SK-N-SH (cell line): ENCODE results near the gene HECW1. TPM values are rescaled to one million over a fixed set of nuclear protein-coding genes. Genes with fewer than 3 reads are reported as not detected.

Experiments
- CTCF ChIA-PET: fragments of 300-600, 350-600 bp; formaldehyde crosslinking; extraction: SDS; loops from one replicate; lab custom pipeline; 2021; lab: Yijun Ruan, JAX
- POLR2A ChIA-PET: fragments of 350-600 bp; sonication (Branson Sonifier 250); formaldehyde crosslinking; extraction: SDS; loops from one replicate; lab custom pipeline; 2020; ENCODE audit warnings: antibody characterized with exemption, inconsistent platforms; lab: Yijun Ruan, JAX
- DNase-seq: peaks from one replicate; pipeline ENCODE4 v3.0.0; 2012
- H2AFZ ChIP-seq: fragments of 200-600 bp; sonication (generic); 2 replicates; pipeline ENCODE4 v1.8.1; 2016; ENCODE audit warnings: antibody characterized with exemption, mild to moderate bottlenecking, low read depth
- H3F3A ChIP-seq: fragments of 200-600 bp; sonication (generic); replicated peaks from 2 replicates; pipeline ENCODE3; 2016; ENCODE audit warnings: antibody characterized with exemption, mild to moderate bottlenecking; ENCODE audit not compliant: insufficient read depth
- H3K27ac ChIP-seq, 2 experiments: fragments of 200-500 bp in 1 of 2; fragments of 200-600 bp in 1 of 2; sonication (Bioruptor generic) in 1 of 2; sonication (generic), shearing (Covaris generic) in 1 of 2; 2 replicates each; pipeline versions ENCODE4 v1.5.1 to v1.6.1; 2014 to 2016; ENCODE audit warnings: low read depth in 2 of 2, inconsistent platforms in 1 of 2, low read length in 1 of 2, mild to moderate bottlenecking in 1 of 2, mixed read lengths in 1 of 2
- H3K27me3 ChIP-seq: fragments of 200-600 bp; sonication (generic), shearing (Covaris generic); 2 replicates; pipeline ENCODE4 v1.6.1; 2016; ENCODE audit warnings: mixed run types; ENCODE audit not compliant: insufficient read depth
- H3K36me3 ChIP-seq, 2 experiments: fragments of 200-500 bp in 1 of 2; fragments of 200-600 bp in 1 of 2; sonication (Bioruptor generic) in 1 of 2; sonication (generic) in 1 of 2; replicated peaks in 1 of 2; 2 replicates each; pipeline versions ENCODE3 to v1.5.1; 2014 to 2016; ENCODE audit warnings: low read length in 1 of 2, mild to moderate bottlenecking in 1 of 2; ENCODE audit not compliant: insufficient read depth in 2 of 2, control insufficient read depth in 1 of 2
- H3K4me1 ChIP-seq, 2 experiments: fragments of 200-500 bp in 1 of 2; fragments of 200-600 bp in 1 of 2; sonication (Bioruptor generic) in 1 of 2; sonication (generic), shearing (Covaris generic) in 1 of 2; 2 replicates each; pipeline versions ENCODE4 v1.5.1 to v1.6.1; 2014 to 2016; ENCODE audit warnings: low read depth in 1 of 2, low read length in 1 of 2, mixed run types in 1 of 2; ENCODE audit not compliant: insufficient read depth in 2 of 2, control insufficient read depth in 1 of 2
- H3K4me2 ChIP-seq: fragments of 200-600 bp; sonication (generic), shearing (Covaris generic); 2 replicates; pipeline ENCODE4 v1.6.1; 2017; ENCODE audit warnings: mixed run types
- H3K4me3 ChIP-seq, 2 experiments: fragments of 200-500 bp in 1 of 2; fragments of 200-600 bp in 1 of 2; sonication (Bioruptor generic) in 1 of 2; sonication (generic), shearing (Covaris generic) in 1 of 2; 2 replicates each; pipeline versions ENCODE4 v1.5.1 to v1.8.1; 2014 to 2016; ENCODE audit warnings: low read depth in 2 of 2, inconsistent platforms in 1 of 2, low read length in 1 of 2, mild to moderate bottlenecking in 1 of 2, mixed read lengths in 1 of 2, moderate library complexity in 1 of 2
- H3K79me2 ChIP-seq: fragments of 200-600 bp; sonication (generic); 2 replicates; pipeline ENCODE4 v1.8.1; 2017; ENCODE audit warnings: mild to moderate bottlenecking; ENCODE audit not compliant: insufficient read depth
- H3K9ac ChIP-seq: fragments of 200-600 bp; sonication (generic); 2 replicates; pipeline ENCODE4 v1.6.1; 2017; ENCODE audit warnings: mixed run types
- H3K9me2 ChIP-seq: fragments of 200-600 bp; sonication (generic); 2 replicates; pipeline ENCODE4 v1.6.1; 2017; ENCODE audit warnings: mixed run types
- H3K9me3 ChIP-seq: fragments of 200-600 bp; sonication (generic); 2 replicates; pipeline ENCODE4 v1.6.1; 2017; ENCODE audit warnings: mixed run types, mild to moderate bottlenecking, moderate library complexity
- H4K20me1 ChIP-seq: fragments of 200-600 bp; sonication (generic); 2 replicates; pipeline ENCODE4 v1.6.1; 2017; ENCODE audit warnings: mild to moderate bottlenecking, mixed run types; ENCODE audit not compliant: insufficient read depth
- ELF1 ChIP-seq: IDR thresholded peaks from 2 replicates; pipeline ENCODE4 v1.4.0; 2012
- EP300 ChIP-seq, 2 experiments: IDR thresholded peaks; 2 replicates each; pipeline versions ENCODE4 v1.4.0 to v1.6.1; 2012; ENCODE audit warnings: borderline replicate concordance in 1 of 2, low read depth in 1 of 2, low read length in 1 of 2
- FOXJ3 ChIP-seq: sonication (generic); formaldehyde crosslinking; IDR thresholded peaks from 2 replicates; pipeline ENCODE4 v1.5.1; 2020; ENCODE audit warnings: mild to moderate bottlenecking, missing genetic modification reagents
- GABPA ChIP-seq: IDR thresholded peaks from 2 replicates; pipeline ENCODE4 v1.4.0; 2012; ENCODE audit warnings: low read depth, mild to moderate bottlenecking
- GATA2 ChIP-seq: sonication (generic); formaldehyde crosslinking; IDR thresholded peaks from 2 replicates; pipeline ENCODE4 v1.5.0; 2020; ENCODE audit warnings: mild to moderate bottlenecking, missing genetic modification reagents
- NRF1 ChIP-seq: IDR thresholded peaks from 2 replicates; pipeline ENCODE4 v1.6.1; 2012; ENCODE audit warnings: low read depth, mild to moderate bottlenecking, low read length
- POLR2AphosphoS5 ChIP-seq: IDR thresholded peaks from 2 replicates; pipeline ENCODE4 v1.6.1; 2012; ENCODE audit warnings: low read depth, low read length
- RCOR1 ChIP-seq: fragments of 150-350 bp; IDR thresholded peaks from 2 replicates; pipeline ENCODE4 v1.6.1; 2017; ENCODE audit warnings: antibody characterized with exemption, low read length
- SIN3A ChIP-seq: IDR thresholded peaks from 2 replicates; pipeline ENCODE4 v1.6.1; 2012; ENCODE audit warnings: low read depth, mild to moderate bottlenecking, low read length, moderate library complexity, borderline replicate concordance
- TAF1 ChIP-seq: IDR thresholded peaks from 2 replicates; pipeline ENCODE4 v1.6.1; 2012; ENCODE audit warnings: low read depth, mild to moderate bottlenecking, low read length, moderate library complexity, borderline replicate concordance
- WGBS: methylation state at CpG from one replicate; pipeline ENCODE4 v1.1.6; 2017; ENCODE audit warnings: low lambda C conversion rate; 5-methylcytosine and 5-hydroxymethylcytosine counted together
- polyA plus RNA-seq, 3 experiments: library from polyadenylated mRNA; depleted of rRNA; stranded (reverse); fragments of >200 nt; gene quantifications; 2 replicates each; pipeline ENCODE4 v1.2.3, GENCODE V29; 2012
- TF ChIP-seq, protein P1 (sequence below): IDR thresholded peaks from 2 replicates; pipeline ENCODE4 v1.4.0; 2012; ENCODE audit warnings: low read depth
- TF ChIP-seq, protein P2 (sequence below): fragments of 150-350 bp; IDR thresholded peaks from 2 replicates; pipeline ENCODE4 v1.6.1; 2017; ENCODE audit warnings: antibody characterized with exemption, low read length, low read depth, borderline replicate concordance
- TF ChIP-seq, protein P3 (sequence below): IDR thresholded peaks from 2 replicates; pipeline ENCODE4; 2012

HECW1 gene
- polyA plus RNA-seq, 1 of the 3 experiments (the other 2 are of a cell fraction) = not detected

DNA sequence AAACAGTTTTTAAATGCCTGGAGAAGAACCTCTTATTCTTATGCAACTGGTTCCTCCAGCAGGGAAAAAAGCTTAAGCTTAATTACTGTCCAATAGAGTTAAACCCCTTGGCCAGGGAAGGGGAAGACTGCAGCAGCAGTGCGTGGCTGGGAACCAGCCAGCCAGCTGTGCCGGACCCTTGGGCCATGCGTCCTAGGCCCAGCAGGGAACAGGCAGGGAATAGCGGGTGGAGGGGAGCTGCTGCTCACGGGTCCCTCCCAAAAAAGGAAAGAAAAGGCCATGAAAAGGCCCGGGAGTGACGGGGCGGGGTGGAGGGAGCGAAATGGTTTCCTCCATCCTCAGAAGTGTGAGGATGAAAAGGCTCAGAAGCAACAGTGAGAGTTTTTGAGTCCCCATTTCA lies 35.2 kb upstream of the HECW1 start:
- H3K27me3 ChIP-seq = peaks cover 18% of the 10 kb centered on the region
- no peaks in the 10 kb centered on the region for H4K20me1 ChIP-seq
- no peak overlapping the region for H3K4me3 ChIP-seq
- H3K79me2 ChIP-seq = no peaks in the 10 kb centered on the region
- H3K9me3 ChIP-seq = no peaks in the 10 kb centered on the region
- no peak for DNase-seq
- H3K4me2 ChIP-seq = no peak overlapping the region
- H3K9ac ChIP-seq = no peak overlapping the region
- H3K9me2 ChIP-seq = no peaks in the 10 kb centered on the region
- H3F3A ChIP-seq = no peaks in the 10 kb centered on the region
- no peaks in the 10 kb centered on the region for H3K4me1 ChIP-seq
- ChIA-PET POLR2A (no interaction called here), CTCF (interaction anchor here (0.6 to 1.5 kb wide), 5 partner anchors 12 to 512 kb away, joined by 3 to 5 read pairs (median 3); no protein-coding TSS in a partner anchor)
- WGBS = 41% methylated on average over 9 of the region's 9 CpGs
- peak overlapping the region; percentile 76; the same call in 1 of the 2 replicates for H2AFZ ChIP-seq
- no peaks in the 10 kb centered on the region for H3K36me3 ChIP-seq
- H3K27ac ChIP-seq = no peak overlapping the region
- no peak for TF ChIP-seq RCOR1
- TF ChIP-seq EP300 (IDR thresholded peaks at IDR 0.05; ENCODE audit: borderline replicate concordance in 1 of 2, low read depth in 1 of 2, low read length in 1 of 2) = no peak
- TF ChIP-seq, protein P1, sequence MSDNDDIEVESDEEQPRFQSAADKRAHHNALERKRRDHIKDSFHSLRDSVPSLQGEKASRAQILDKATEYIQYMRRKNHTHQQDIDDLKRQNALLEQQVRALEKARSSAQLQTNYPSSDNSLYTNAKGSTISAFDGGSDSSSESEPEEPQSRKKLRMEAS = no peak
- no peak for TF ChIP-seq FOXJ3 (CRISPR knock-in tag)
- no peak for TF ChIP-seq GATA2 (CRISPR knock-in tag)
- TF ChIP-seq NRF1 = no peak
- no peak for TF ChIP-seq ELF1
- TF ChIP-seq POLR2AphosphoS5 = no peak
- TF ChIP-seq, protein P2, sequence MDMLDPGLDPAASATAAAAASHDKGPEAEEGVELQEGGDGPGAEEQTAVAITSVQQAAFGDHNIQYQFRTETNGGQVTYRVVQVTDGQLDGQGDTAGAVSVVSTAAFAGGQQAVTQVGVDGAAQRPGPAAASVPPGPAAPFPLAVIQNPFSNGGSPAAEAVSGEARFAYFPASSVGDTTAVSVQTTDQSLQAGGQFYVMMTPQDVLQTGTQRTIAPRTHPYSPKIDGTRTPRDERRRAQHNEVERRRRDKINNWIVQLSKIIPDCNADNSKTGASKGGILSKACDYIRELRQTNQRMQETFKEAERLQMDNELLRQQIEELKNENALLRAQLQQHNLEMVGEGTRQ = no peak
- no peak for TF ChIP-seq SIN3A

DNA sequence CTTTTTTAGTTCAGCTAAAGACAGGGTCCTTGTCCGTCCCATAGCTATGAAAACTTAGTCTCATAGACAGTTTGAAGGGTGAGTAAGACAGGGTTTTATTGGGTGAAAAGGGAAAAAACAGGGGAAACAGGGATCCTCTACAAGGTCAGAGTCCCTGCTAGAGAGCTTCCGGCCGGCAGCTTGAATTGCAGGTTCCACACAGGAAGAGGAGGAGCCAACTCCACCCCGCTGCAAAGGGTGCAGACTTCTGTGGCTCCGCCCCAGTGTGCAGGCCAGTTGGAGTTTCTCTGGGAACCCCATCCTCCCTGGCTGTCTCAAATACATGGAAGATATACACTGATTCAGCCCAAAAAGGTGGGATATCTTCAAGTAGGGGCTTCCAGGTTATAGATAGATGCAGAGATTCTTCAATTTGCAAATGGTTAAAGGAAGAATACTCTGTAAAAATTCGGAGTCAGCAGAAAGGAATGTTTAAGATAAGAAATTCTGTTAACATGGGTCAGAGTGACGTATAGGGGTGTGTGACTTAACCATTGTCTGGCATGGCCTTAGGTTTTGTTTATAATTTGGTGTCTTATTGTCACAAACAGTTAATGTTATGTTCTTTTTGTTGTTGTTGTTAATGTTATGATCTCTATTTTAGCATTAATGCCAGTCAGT lies 34.6 kb upstream of the HECW1 start:
- TF ChIP-seq NRF1 (no peak), TAF1 (no peak), RCOR1 (no peak), EP300 (IDR thresholded peaks at IDR 0.05; ENCODE audit: borderline replicate concordance in 1 of 2, low read depth in 1 of 2, low read length in 1 of 2) (no peak), GABPA (peak; percentile 55; the same call in 1 of the 2 replicates)
- TF ChIP-seq, protein P3, sequence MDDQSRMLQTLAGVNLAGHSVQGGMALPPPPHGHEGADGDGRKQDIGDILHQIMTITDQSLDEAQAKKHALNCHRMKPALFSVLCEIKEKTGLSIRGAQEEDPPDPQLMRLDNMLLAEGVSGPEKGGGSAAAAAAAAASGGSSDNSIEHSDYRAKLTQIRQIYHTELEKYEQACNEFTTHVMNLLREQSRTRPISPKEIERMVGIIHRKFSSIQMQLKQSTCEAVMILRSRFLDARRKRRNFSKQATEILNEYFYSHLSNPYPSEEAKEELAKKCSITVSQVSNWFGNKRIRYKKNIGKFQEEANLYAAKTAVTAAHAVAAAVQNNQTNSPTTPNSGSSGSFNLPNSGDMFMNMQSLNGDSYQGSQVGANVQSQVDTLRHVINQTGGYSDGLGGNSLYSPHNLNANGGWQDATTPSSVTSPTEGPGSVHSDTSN = no peak
- TF ChIP-seq, all 33 proteins: peak for 1
- Histone ChIP-seq H3K79me2 (no peaks in the 10 kb centered on the region), H3K9me2 (no peaks in the 10 kb centered on the region), H3K27me3 (peaks cover 14% of the 10 kb centered on the region), H3K9me3 (no peaks in the 10 kb centered on the region), H3K4me2 (no peak overlapping the region), H3K4me3 (no peak overlapping the region), H4K20me1 (no peaks in the 10 kb centered on the region), H3F3A (no peaks in the 10 kb centered on the region), H2AFZ (peak overlapping the region; percentile 76; the same call in 1 of the 2 replicates), H3K27ac (no peak overlapping the region), H3K4me1 (no peaks in the 10 kb centered on the region), H3K9ac (no peak overlapping the region), H3K36me3 (no peaks in the 10 kb centered on the region)
- 18% methylated on average over 7 of the region's 7 CpGs for WGBS
- CTCF ChIA-PET = interaction anchor here (0.6 to 1.5 kb wide), 3 partner anchors 11 to 511 kb away, joined by 3 read pairs; no protein-coding TSS in a partner anchor
- POLR2A ChIA-PET = no interaction called here
- DNase-seq = peak; percentile 14
